Measurements from ENCODE around the gene ZNF609.

GRCh38 chr15:64521726-64522164, 61.4 kb downstream of the ZNF609 start:
- TF ChIP-seq CTCF (IDR thresholded peaks at IDR 0.05; ENCODE audit: low read depth, low read length) (no peak), EZH2phosphoT487 (IDR thresholded peaks at IDR 0.05; ENCODE audit: low read depth) (no peak)
